H1 (cell line): ENCODE data around the gene ACSL3. TPM values are rescaled to one million over a fixed set of nuclear protein-coding genes. Genes with fewer than 3 reads are reported as not detected.

ENCODE experiments used
- CTCF ChIA-PET: fragments of 300-600 bp; sonication (Branson Sonifier 250); formaldehyde crosslinking; loops from one replicate; lab custom pipeline; 2021; ENCODE audit not compliant: partially characterized antibody; lab: Charles Lee
- POLR2A ChIA-PET: fragments of 300-600 bp; sonication (Branson Sonifier 250); formaldehyde crosslinking; loops from one replicate; lab custom pipeline; 2021; ENCODE audit warnings: inconsistent platforms; ENCODE audit not compliant: partially characterized antibody; lab: Charles Lee
- DNase-seq, 2 experiments: peaks; one replicate each; pipeline versions ENCODE4 v3.0.0 to v3.0.0-alpha.2; 2010 to 2022; ENCODE audit warnings: low spot score in 2 of 2, low read depth in 1 of 2, mixed read lengths in 1 of 2
- FAIRE-seq: peaks from 2 replicates; lab custom pipeline; 2011; peaks lifted over from hg19 to GRCh38; lab: Jason Lieb, UNC
- H2AFZ ChIP-seq: 2 replicates; pipeline ENCODE4 v1.8.1; 2012; ENCODE audit warnings: low read length, inconsistent platforms
- H2AK5ac ChIP-seq: 2 replicates; pipeline ENCODE4 v1.6.1; 2013; ENCODE audit warnings: low read depth, low read length
- H2BK120ac ChIP-seq: replicated peaks from 2 replicates; pipeline ENCODE3; 2013; ENCODE audit warnings: low read depth, low read length, inconsistent platforms
- H2BK12ac ChIP-seq: 2 replicates; pipeline ENCODE4 v1.6.1; 2013; ENCODE audit warnings: low read depth, low read length
- H2BK15ac ChIP-seq: 2 replicates; pipeline ENCODE4 v1.6.1; 2013; ENCODE audit warnings: low read length
- H2BK20ac ChIP-seq: 2 replicates; pipeline ENCODE4 v1.6.1; 2013; ENCODE audit warnings: low read length
- H2BK5ac ChIP-seq: 2 replicates; pipeline ENCODE4 v1.6.1; 2013; ENCODE audit warnings: low read depth, low read length
- H3K14ac ChIP-seq: 2 replicates; pipeline ENCODE4 v1.6.1; 2013; ENCODE audit warnings: inconsistent platforms; ENCODE audit not compliant: insufficient read length
- H3K18ac ChIP-seq: 2 replicates; pipeline ENCODE4 v1.6.1; 2013; ENCODE audit warnings: low read length; ENCODE audit errors: extremely low read depth
- H3K23ac ChIP-seq: 2 replicates; pipeline ENCODE4 v1.6.1; 2013; ENCODE audit warnings: inconsistent platforms; ENCODE audit not compliant: insufficient read length
- H3K23me2 ChIP-seq: 2 replicates; pipeline ENCODE4 v1.6.1; 2013; ENCODE audit warnings: low read depth, low read length
- H3K27ac ChIP-seq: 2 replicates; pipeline ENCODE4 v1.6.1; 2011; ENCODE audit warnings: low read depth, low read length, inconsistent platforms
- H3K27me3 ChIP-seq, 4 experiments: replicated peaks in 1 of 4; 1 replicate in 1 of 4; 2 replicates in 3 of 4; pipeline versions ENCODE4 v1.6.1 to v1.8.1; 2011 to 2013; ENCODE audit warnings: low read length in 3 of 4, mild to moderate bottlenecking in 3 of 4, inconsistent platforms in 2 of 4, mixed read lengths in 2 of 4, moderate library complexity in 1 of 4; ENCODE audit not compliant: control insufficient read depth in 3 of 4, insufficient read depth in 3 of 4; ENCODE audit errors: extremely low read depth in 1 of 4
- H3K36me3 ChIP-seq, 4 experiments: 2 replicates each; pipeline versions ENCODE4 v1.6.1 to v1.8.1; 2011 to 2013; ENCODE audit warnings: mild to moderate bottlenecking in 4 of 4, low read length in 3 of 4, moderate library complexity in 2 of 4, control low read depth in 1 of 4, inconsistent platforms in 1 of 4; ENCODE audit not compliant: insufficient read depth in 4 of 4, control insufficient read depth in 2 of 4
- H3K4ac ChIP-seq: replicated peaks from 2 replicates; pipeline ENCODE3; 2013; ENCODE audit warnings: low read length, low read depth, mixed read lengths, inconsistent platforms; ENCODE audit not compliant: insufficient read length
- H3K4me1 ChIP-seq, 4 experiments: replicated peaks in 1 of 4; 1 replicate in 1 of 4; 2 replicates in 3 of 4; pipeline versions ENCODE4 v1.6.1 to v1.8.1; 2011 to 2013; ENCODE audit warnings: low read length in 3 of 4, inconsistent platforms in 2 of 4, mixed read lengths in 1 of 4; ENCODE audit not compliant: insufficient read depth in 4 of 4, control insufficient read depth in 3 of 4
- H3K4me2 ChIP-seq, 2 experiments: 2 replicates each; pipeline versions ENCODE4 v1.6.1 to v1.8.1; 2011 to 2013; ENCODE audit warnings: low read depth in 2 of 2, low read length in 2 of 2, control low read depth in 1 of 2, inconsistent platforms in 1 of 2, mild to moderate bottlenecking in 1 of 2; ENCODE audit not compliant: insufficient read depth in 1 of 2
- H3K4me3 ChIP-seq, 4 experiments: fragments of 200-600, 300-600 bp in 1 of 4; sonication (generic), shearing (Covaris generic), sonication (Bioruptor Twin) in 1 of 4; 2 replicates each; pipeline versions ENCODE4 v1.5.1 to v1.8.1; 2011 to 2016; ENCODE audit warnings: low read length in 4 of 4, low read depth in 3 of 4, control low read depth in 2 of 4, inconsistent platforms in 2 of 4, mild to moderate bottlenecking in 2 of 4, mixed read lengths in 1 of 4, moderate library complexity in 1 of 4; ENCODE audit not compliant: insufficient read depth in 2 of 4; ENCODE audit errors: extremely low read depth in 1 of 4
- H3K56ac ChIP-seq: replicated peaks from 2 replicates; pipeline ENCODE3; 2013; ENCODE audit warnings: low read depth, mild to moderate bottlenecking, mixed read lengths, low read length, inconsistent platforms; ENCODE audit not compliant: insufficient read length
- H3K79me1 ChIP-seq: 2 replicates; pipeline ENCODE4 v1.6.1; 2013; ENCODE audit warnings: low read depth, low read length, control low read depth
- H3K79me2 ChIP-seq, 2 experiments: 2 replicates each; pipeline versions ENCODE4 v1.6.1 to v1.8.1; 2012 to 2013; ENCODE audit warnings: low read length in 2 of 2, mild to moderate bottlenecking in 2 of 2, inconsistent platforms in 1 of 2; ENCODE audit not compliant: insufficient read depth in 2 of 2, control insufficient read depth in 1 of 2
- H3K9ac ChIP-seq, 4 experiments: replicated peaks in 1 of 4; 1 replicate in 1 of 4; 2 replicates in 3 of 4; pipeline versions ENCODE4 v1.6.1 to v1.8.1; 2011 to 2013; ENCODE audit warnings: low read depth in 3 of 4, low read length in 3 of 4, control low read depth in 2 of 4, mild to moderate bottlenecking in 2 of 4, moderate library complexity in 2 of 4, inconsistent platforms in 1 of 4; ENCODE audit errors: extremely low read depth in 1 of 4
- H3K9me3 ChIP-seq, 2 experiments: 2 replicates each; pipeline versions ENCODE4 v1.6.1 to v1.8.1; 2012 to 2013; ENCODE audit warnings: mild to moderate bottlenecking in 2 of 2, moderate library complexity in 2 of 2, control low read depth in 1 of 2, inconsistent platforms in 1 of 2, low read depth in 1 of 2, low read length in 1 of 2, mixed read lengths in 1 of 2; ENCODE audit not compliant: insufficient read depth in 2 of 2
- H4K20me1 ChIP-seq, 2 experiments: replicated peaks in 1 of 2; 2 replicates each; pipeline versions ENCODE3 to v1.8.1; 2011 to 2013; ENCODE audit warnings: inconsistent platforms in 2 of 2, low read length in 2 of 2, mild to moderate bottlenecking in 1 of 2; ENCODE audit not compliant: insufficient read depth in 2 of 2, control insufficient read depth in 1 of 2
- H4K5ac ChIP-seq: 2 replicates; pipeline ENCODE4 v1.6.1; 2013; ENCODE audit warnings: low read length, low read depth, mixed read lengths, inconsistent platforms; ENCODE audit not compliant: insufficient read length
- H4K8ac ChIP-seq: 2 replicates; pipeline ENCODE4 v1.8.0; 2013; ENCODE audit warnings: mild to moderate bottlenecking, moderate library complexity, low read length, inconsistent platforms; ENCODE audit not compliant: insufficient read depth; ENCODE audit errors: extremely low read depth
- H4K91ac ChIP-seq: replicated peaks from 2 replicates; pipeline ENCODE3; 2013; ENCODE audit warnings: low read length, mixed read lengths, inconsistent platforms; ENCODE audit not compliant: insufficient read length
- CREB1 ChIP-seq: IDR thresholded peaks from 2 replicates; pipeline ENCODE4 v1.6.1; 2012; ENCODE audit warnings: inconsistent platforms
- CTBP2 ChIP-seq: IDR thresholded peaks from 2 replicates; pipeline ENCODE4 v1.7.0; 2011; ENCODE audit warnings: borderline replicate concordance, mild to moderate bottlenecking, moderate library complexity, mixed read lengths, low read length; ENCODE audit not compliant: insufficient read depth, insufficient read length
- EP300 ChIP-seq, 2 experiments: IDR thresholded peaks; 1 replicate in 1 of 2; 2 replicates in 1 of 2; pipeline ENCODE4 v1.6.1; 2011 to 2012; ENCODE audit warnings: low read depth in 2 of 2, low read length in 2 of 2, mild to moderate bottlenecking in 2 of 2, borderline replicate concordance in 1 of 2, inconsistent platforms in 1 of 2, moderate library complexity in 1 of 2
- EZH2 ChIP-seq: fragments of 200-600 bp; sonication (generic); IDR thresholded peaks from 2 replicates; pipeline ENCODE4 v1.7.1; 2012; ENCODE audit warnings: low read depth, mild to moderate bottlenecking, moderate library complexity, low read length, inconsistent platforms; ENCODE audit not compliant: severe bottlenecking
- GABPA ChIP-seq: IDR thresholded peaks from 2 replicates; pipeline ENCODE4 v1.6.1; 2011; ENCODE audit warnings: mild to moderate bottlenecking, low read length, moderate library complexity, borderline replicate concordance; ENCODE audit not compliant: insufficient read depth
- NANOG ChIP-seq: IDR thresholded peaks from 2 replicates; pipeline ENCODE4 v1.6.1; 2011; ENCODE audit warnings: low read length, low read depth, mild to moderate bottlenecking, inconsistent platforms; ENCODE audit not compliant: insufficient read depth, poor library complexity, severe bottlenecking
- RFX5 ChIP-seq: IDR thresholded peaks from 2 replicates; pipeline ENCODE4 v1.6.1; 2011; ENCODE audit warnings: low read depth, low read length, improper control_type of control experiment, borderline replicate concordance
- SAP30 ChIP-seq: fragments of 300-600 bp; sonication (generic); IDR thresholded peaks from 2 replicates; pipeline ENCODE4 v1.7.1; 2012; ENCODE audit warnings: low read length, moderate library complexity, mild to moderate bottlenecking, inconsistent platforms; ENCODE audit not compliant: insufficient read depth, insufficient replicate concordance
- SUZ12 ChIP-seq: fragments of 200-600 bp; sonication (generic); IDR thresholded peaks from 2 replicates; pipeline ENCODE4 v1.6.1; 2012; ENCODE audit warnings: mild to moderate bottlenecking, inconsistent platforms, low read length, moderate library complexity, mixed read lengths
- TBP ChIP-seq: IDR thresholded peaks from 2 replicates; pipeline ENCODE4 v1.6.1; 2011; ENCODE audit warnings: low read depth, low read length, improper control_type of control experiment
- WGBS, 2 experiments: shearing (Covaris generic) in 1 of 2; methylation state at CpG; one replicate each; pipeline versions ENCODE4 v1.1.6 to v1.1.7; 2013 to 2015; ENCODE audit warnings: low lambda C conversion rate in 2 of 2, mixed read lengths in 2 of 2, inconsistent platforms in 1 of 2, low coverage in 1 of 2, missing lambda C conversion rate in 1 of 2; ENCODE audit not compliant: insufficient replicate concordance in 2 of 2, insufficient coverage in 1 of 2, insufficient read length in 1 of 2; ENCODE audit errors: extremely low coverage in 1 of 2, missing lambda C conversion rate in 1 of 2; 5-methylcytosine and 5-hydroxymethylcytosine counted together
- polyA plus RNA-seq, 7 experiments: library from polyadenylated mRNA; depleted of rRNA in 3 of 7; stranded (reverse) in 5 of 7; unstranded in 2 of 7; fragments of >200 nt in 5 of 7; fragments of 200-250 nt in 2 of 7; gene quantifications; 1 replicate in 5 of 7; 2 replicates in 1 of 7; 4 replicates in 1 of 7; pipeline versions ENCODE4 v1.2.1 to v1.2.3, GENCODE V29; 2011 to 2013; ENCODE audit warnings: missing spikeins in 2 of 7, mixed read lengths in 2 of 7
- total RNA-seq: library from RNA; stranded (reverse); fragmentation: NEBNext Ultra II Directional; extraction: Animal tissue kit (Norgen Biotek cat#: 25700); gene quantifications from 2 replicates; pipeline ENCODE4 v1.2.1, GENCODE V29; 2021
- TF ChIP-seq, protein P1 (sequence below): IDR thresholded peaks from 2 replicates; pipeline ENCODE4 v1.6.1; 2012; ENCODE audit warnings: low read length, inconsistent platforms

ACSL3 gene
- total and polyA plus RNA-seq, 2 of the 8 experiments (the other 6 are each of a cell fraction or from before 2014, with no cell fraction given): 37.5 to 98.1 TPM

DNA sequence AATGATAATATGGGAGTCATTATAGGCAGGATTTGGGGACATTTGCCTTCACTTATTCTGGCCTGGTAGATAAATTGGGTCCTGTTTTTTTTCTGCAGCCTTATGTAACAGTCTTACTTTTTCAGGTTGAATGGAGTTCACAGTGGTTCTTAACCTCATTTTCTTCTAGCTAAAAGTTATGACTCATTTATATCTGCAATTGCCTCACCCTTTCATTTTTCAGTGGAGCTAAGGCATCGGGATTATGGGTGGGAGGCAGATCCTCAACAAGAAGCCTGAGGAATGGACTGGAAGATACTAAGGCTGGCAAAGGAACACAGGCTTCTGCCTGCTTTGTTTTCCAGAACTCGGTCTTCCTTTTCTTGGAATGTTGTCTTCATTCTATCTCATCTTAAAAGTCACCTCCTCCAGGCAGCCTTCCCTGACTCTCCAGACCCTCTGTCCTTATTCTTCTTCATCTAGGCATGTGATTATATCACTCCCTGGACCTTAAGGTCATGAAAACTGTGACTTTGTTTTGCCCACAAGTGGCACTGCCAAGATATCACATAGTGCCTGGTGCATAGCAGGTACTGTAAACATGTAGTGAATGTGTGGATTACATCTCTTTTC lies 41.0 kb upstream of the ACSL3 start:
- H3K4me1 ChIP-seq: no peaks in the 10 kb centered on the region
- H3K23me2 ChIP-seq: no peaks in the 10 kb centered on the region
- H2BK15ac ChIP-seq: no peak overlapping the region
- no peak overlapping the region for H3K27ac ChIP-seq
- peaks cover 0 to 5% of the 10 kb centered on the region in 2 experiments; a peak in 1 of 4 replicates for H3K9me3 ChIP-seq
- H3K79me1 ChIP-seq: no peaks in the 10 kb centered on the region
- no peak overlapping the region for H3K23ac ChIP-seq
- CTCF ChIA-PET: no interaction called here
- H2BK5ac ChIP-seq: no peak overlapping the region
- no peak for FAIRE-seq
- H4K5ac ChIP-seq: no peak overlapping the region
- H2BK120ac ChIP-seq: no peak overlapping the region
- H3K36me3 ChIP-seq: no peaks in the 10 kb centered on the region
- H4K8ac ChIP-seq: no peak overlapping the region
- H2BK12ac ChIP-seq: no peak overlapping the region
- no peak overlapping the region for H3K4me2 ChIP-seq
- H3K4ac ChIP-seq: no peak overlapping the region
- H3K79me2 ChIP-seq: no peaks in the 10 kb centered on the region
- H3K56ac ChIP-seq: no peak overlapping the region
- DNase-seq: no peak
- no peak overlapping the region for H4K91ac ChIP-seq
- no peak overlapping the region for H2AK5ac ChIP-seq
- no peak overlapping the region for H2AFZ ChIP-seq
- H3K27me3 ChIP-seq: no peaks in the 10 kb centered on the region
- no peaks in the 10 kb centered on the region for H4K20me1 ChIP-seq
- no peak overlapping the region for H3K4me3 ChIP-seq
- POLR2A ChIA-PET: no interaction called here
- H3K9ac ChIP-seq: no peak overlapping the region
- no peak overlapping the region for H3K18ac ChIP-seq
- H2BK20ac ChIP-seq: no peak overlapping the region
- H3K14ac ChIP-seq: no peak overlapping the region
- 88% methylated on average over 2 of the region's 2 CpGs; no CpG with 5 or more reads in 1 of the 2 experiments for WGBS, 2 experiments
- TF ChIP-seq EZH2: no peak
- no peak for TF ChIP-seq CTBP2
- TF ChIP-seq, protein P1, sequence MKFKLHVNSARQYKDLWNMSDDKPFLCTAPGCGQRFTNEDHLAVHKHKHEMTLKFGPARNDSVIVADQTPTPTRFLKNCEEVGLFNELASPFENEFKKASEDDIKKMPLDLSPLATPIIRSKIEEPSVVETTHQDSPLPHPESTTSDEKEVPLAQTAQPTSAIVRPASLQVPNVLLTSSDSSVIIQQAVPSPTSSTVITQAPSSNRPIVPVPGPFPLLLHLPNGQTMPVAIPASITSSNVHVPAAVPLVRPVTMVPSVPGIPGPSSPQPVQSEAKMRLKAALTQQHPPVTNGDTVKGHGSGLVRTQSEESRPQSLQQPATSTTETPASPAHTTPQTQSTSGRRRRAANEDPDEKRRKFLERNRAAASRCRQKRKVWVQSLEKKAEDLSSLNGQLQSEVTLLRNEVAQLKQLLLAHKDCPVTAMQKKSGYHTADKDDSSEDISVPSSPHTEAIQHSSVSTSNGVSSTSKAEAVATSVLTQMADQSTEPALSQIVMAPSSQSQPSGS: no peak
- no peak for TF ChIP-seq SAP30
- no peak for TF ChIP-seq SUZ12
- no peak for TF ChIP-seq RFX5
- TF ChIP-seq CREB1: no peak
- no peak for TF ChIP-seq EP300 (IDR thresholded peaks at IDR 0.05; ENCODE audit: borderline replicate concordance in 1 of 2, low read depth in 2 of 2, low read length in 2 of 2)
- no peak for TF ChIP-seq GABPA
- TF ChIP-seq TBP: no peak
- no peak for TF ChIP-seq NANOG
